Activated T-cell treated with anti-CD3 and anti-CD28 coated beads for 24 hours (primary cell): Measurements from ENCODE around the gene ZCRB1.
A peak's percentile ranks its signal among the peaks of the same experiment; 100 is the strongest.
"Not testable (repeated sequence)": the region's sequence is repeated elsewhere in the genome, so short reads cannot be mapped to it uniquely, and the experiment has no call there.

Experiments used
- DNase-seq: peaks from one replicate; pipeline ENCODE4 v3.0.0-alpha.2; 2020; ENCODE audit warnings: low read depth

ZCRB1 gene

GRCh38 chr12:42325653-42326474 is at the start of gene ZCRB1, which contains the start of gene PPHLN1:
ZCRB1 (minus strand) TSS chr12:42326094; CDS start chr12:42324102, 1,992 bp downstream.
PPHLN1 (plus strand) TSS chr12:42326167; CDS start chr12:42335903, 9,736 bp downstream.
- DNase-seq: peak; percentile 71

- no peak for DNase-seq
Measured at GRCh38 chr12:42373669-42374068, 47.8 kb upstream of the ZCRB1 start.

GRCh38 chr12:42372154-42372791 is 46.4 kb upstream of the ZCRB1 start:
- DNase-seq: peak; percentile 9

GRCh38 chr12:42370013-42370412 is 44.1 kb upstream of the ZCRB1 start:
- DNase-seq: no peak

- DNase-seq: no peak
Measured at GRCh38 chr12:42365486-42365885, 39.6 kb upstream of the ZCRB1 start.

- DNase-seq: no peak
Measured at GRCh38 chr12:42364692-42365091, 38.8 kb upstream of the ZCRB1 start.

GRCh38 chr12:42362647-42363260 is 36.9 kb upstream of the ZCRB1 start:
- DNase-seq: no peak

GRCh38 chr12:42361909-42362646 is 36.2 kb upstream of the ZCRB1 start:
- no peak for DNase-seq

- no peak for DNase-seq
Measured at GRCh38 chr12:42360747-42361403, 35.0 kb upstream of the ZCRB1 start.

GRCh38 chr12:42356344-42356743 is 30.4 kb upstream of the ZCRB1 start:
- no peak for DNase-seq

- DNase-seq: not testable (repeated sequence)
Measured at GRCh38 chr12:42350021-42350407, 24.1 kb upstream of the ZCRB1 start.

GRCh38 chr12:42349119-42350020 is 23.5 kb upstream of the ZCRB1 start:
- not testable (repeated sequence) for DNase-seq

- no peak for DNase-seq
Measured at GRCh38 chr12:42346403-42347002, 20.6 kb upstream of the ZCRB1 start.

- no peak for DNase-seq
Measured at GRCh38 chr12:42343721-42344120, 17.8 kb upstream of the ZCRB1 start.

GRCh38 chr12:42342028-42342427 is 16.1 kb upstream of the ZCRB1 start:
- DNase-seq: no peak

GRCh38 chr12:42338280-42338679 is 12.4 kb upstream of the ZCRB1 start:
- no peak for DNase-seq

- no peak for DNase-seq
Measured at GRCh38 chr12:42336286-42336685, 10.4 kb upstream of the ZCRB1 start.

GRCh38 chr12:42332301-42333285 is 6.7 kb upstream of the ZCRB1 start:
- no peak for DNase-seq

GRCh38 chr12:42330097-42330496 is 4.2 kb upstream of the ZCRB1 start:
- DNase-seq: not testable (repeated sequence)
